HFF-Myc (cell line): ENCODE data around the gene IL1F10.

Experiments used
- DNase-seq: peaks from one replicate; pipeline ENCODE4 v3.0.0-alpha.2; 2011; ENCODE audit warnings: low read depth; ENCODE audit errors: extremely low read depth
- H3K4me3 ChIP-seq: replicated peaks from 2 replicates; pipeline ENCODE4 v1.5.1; 2011; ENCODE audit warnings: low read depth, mild to moderate bottlenecking, control low read depth, low read length
- TF ChIP-seq, protein P1 (sequence below): IDR thresholded peaks from 2 replicates; pipeline ENCODE4 v1.5.1; 2012; ENCODE audit warnings: mild to moderate bottlenecking, low read depth, low read length, control low read depth; ENCODE audit errors: missing control alignments

The IL1F10 gene, protein sequence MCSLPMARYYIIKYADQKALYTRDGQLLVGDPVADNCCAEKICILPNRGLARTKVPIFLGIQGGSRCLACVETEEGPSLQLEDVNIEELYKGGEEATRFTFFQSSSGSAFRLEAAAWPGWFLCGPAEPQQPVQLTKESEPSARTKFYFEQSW

DNA sequence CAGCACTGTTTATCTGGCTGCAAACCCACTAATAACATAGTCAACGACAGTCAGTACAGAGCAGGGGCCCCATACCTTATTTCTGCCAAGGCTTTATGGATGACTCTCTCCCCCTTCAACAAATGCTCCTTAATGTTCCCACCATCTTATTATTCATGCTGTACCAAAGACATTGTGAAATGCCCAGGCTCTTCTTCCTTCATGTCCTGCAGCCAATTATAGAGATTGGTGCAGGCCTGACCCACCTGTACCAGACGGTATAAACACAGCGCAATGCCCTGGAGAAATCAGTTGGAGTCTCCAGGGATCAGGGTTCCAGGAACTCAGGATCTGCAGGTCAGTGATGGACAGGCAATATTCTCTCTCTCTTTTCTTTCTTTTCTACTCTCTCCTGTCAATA lies at the start of gene IL1F10:
IL1F10 (plus strand) TSS at position 290 of the 400 bp plus-strand sequence. CDS start 4,769 bp downstream, outside the sequence.
- TF ChIP-seq, protein P1, sequence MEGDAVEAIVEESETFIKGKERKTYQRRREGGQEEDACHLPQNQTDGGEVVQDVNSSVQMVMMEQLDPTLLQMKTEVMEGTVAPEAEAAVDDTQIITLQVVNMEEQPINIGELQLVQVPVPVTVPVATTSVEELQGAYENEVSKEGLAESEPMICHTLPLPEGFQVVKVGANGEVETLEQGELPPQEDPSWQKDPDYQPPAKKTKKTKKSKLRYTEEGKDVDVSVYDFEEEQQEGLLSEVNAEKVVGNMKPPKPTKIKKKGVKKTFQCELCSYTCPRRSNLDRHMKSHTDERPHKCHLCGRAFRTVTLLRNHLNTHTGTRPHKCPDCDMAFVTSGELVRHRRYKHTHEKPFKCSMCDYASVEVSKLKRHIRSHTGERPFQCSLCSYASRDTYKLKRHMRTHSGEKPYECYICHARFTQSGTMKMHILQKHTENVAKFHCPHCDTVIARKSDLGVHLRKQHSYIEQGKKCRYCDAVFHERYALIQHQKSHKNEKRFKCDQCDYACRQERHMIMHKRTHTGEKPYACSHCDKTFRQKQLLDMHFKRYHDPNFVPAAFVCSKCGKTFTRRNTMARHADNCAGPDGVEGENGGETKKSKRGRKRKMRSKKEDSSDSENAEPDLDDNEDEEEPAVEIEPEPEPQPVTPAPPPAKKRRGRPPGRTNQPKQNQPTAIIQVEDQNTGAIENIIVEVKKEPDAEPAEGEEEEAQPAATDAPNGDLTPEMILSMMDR: no peak
- DNase-seq: no peak
- no peak within 1 kb of the TSS for H3K4me3 ChIP-seq

DNA sequence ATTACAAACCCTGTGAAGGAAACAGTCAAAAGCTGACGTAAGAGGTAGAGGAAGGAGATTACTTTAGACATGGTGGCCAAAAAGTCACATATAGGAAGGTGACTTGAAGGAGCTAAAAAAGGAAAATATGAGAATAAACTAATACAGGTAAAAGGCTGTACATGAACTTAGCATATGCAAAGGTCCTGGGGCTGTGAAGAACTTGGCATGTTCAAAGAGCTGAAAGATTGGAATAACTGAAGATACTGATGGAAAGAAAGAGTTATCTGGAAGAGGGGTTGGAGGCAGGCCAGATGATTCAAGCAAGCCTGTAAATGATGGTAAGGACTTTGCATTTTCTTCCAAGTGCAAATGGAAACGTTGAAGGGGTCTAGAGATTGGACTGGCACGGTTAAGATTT lies 49.3 kb upstream of the IL1F10 start:
- H3K4me3 ChIP-seq: no peak overlapping the region
- no peak for DNase-seq
- TF ChIP-seq, protein P1: no peak

DNA sequence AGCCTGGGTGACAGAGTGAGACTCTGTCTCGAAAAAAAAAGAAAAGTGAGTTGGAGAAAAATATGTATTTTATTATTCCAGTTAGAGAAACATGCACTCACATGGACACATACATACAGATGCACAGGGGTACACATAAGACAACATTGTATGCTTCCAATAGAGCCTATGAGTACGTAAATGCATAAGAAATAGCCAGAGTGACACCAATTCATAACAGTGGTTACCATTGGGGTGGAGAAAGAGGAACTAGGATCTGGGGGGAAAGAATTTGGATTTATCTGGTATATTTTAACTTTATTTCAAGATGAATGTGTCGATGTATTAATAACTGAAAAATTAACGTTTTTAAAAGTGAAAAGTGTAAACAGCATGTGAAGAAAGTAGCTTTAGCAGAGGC lies 46.5 kb upstream of the IL1F10 start:
- TF ChIP-seq, protein P1: no peak
- no peak for DNase-seq
- no peak overlapping the region for H3K4me3 ChIP-seq

DNA sequence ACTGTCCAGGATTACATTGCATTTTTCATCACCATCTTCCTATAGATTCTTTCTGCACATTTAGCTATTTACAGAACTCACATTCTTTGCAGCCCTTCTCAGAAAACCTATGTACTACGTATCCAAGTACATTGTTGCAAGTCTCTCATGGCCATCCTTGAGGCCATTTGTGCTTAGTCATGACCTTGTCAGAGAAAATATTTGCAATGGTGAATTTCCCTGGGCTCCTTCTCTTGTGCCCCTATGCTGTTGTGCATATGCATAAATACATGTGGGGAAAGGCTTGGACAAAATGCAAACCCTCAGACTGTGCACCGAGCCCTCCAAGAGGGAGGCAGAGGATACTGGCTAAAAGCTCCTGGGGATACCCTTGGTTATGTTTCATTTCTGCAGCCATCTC lies 43.0 kb upstream of the IL1F10 start:
- TF ChIP-seq, protein P1: no peak
- no peak overlapping the region for H3K4me3 ChIP-seq
- DNase-seq: no peak

DNA sequence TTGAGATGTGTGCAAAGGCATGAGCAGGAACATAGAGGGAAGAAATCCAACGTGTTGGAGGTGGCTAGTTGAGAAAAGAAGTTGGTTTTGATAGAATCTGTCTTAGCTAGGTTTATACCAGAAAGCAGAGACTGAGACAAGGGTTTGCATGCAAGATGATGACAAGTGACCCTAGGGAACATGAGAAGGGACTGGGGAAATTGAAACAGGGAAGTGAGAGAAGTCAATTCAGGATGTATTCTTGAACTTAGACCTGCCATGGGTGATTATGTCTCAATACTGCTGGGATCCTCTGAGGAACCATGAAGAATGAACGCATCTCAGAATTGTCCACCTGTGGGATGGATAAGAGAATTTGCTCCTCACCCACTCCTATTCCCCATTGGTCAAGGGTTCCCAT lies 42.0 kb upstream of the IL1F10 start:
- TF ChIP-seq, protein P1: no peak
- no peak overlapping the region for H3K4me3 ChIP-seq
- no peak for DNase-seq

DNA sequence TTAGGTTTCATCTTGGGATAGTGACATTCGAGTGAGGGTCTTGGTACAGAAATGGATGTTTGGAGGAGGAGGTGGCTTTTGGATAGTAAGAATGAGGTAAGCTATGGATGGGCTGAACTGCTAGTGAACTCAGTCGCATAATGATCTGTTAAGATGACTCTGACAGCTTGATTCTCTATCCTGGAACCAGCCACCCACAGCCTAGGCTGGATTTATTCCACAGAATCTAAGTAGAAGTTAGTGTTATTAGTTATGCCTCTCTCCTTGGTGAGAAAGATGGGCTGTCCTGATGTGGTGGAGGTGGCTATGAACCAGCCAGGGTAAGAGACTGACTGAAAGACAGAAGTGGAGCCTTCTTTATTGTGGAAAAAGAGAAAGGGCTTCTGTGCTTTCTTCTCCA lies 40.1 kb upstream of the IL1F10 start:
- no peak overlapping the region for H3K4me3 ChIP-seq
- DNase-seq: no peak
- TF ChIP-seq, protein P1: no peak

DNA sequence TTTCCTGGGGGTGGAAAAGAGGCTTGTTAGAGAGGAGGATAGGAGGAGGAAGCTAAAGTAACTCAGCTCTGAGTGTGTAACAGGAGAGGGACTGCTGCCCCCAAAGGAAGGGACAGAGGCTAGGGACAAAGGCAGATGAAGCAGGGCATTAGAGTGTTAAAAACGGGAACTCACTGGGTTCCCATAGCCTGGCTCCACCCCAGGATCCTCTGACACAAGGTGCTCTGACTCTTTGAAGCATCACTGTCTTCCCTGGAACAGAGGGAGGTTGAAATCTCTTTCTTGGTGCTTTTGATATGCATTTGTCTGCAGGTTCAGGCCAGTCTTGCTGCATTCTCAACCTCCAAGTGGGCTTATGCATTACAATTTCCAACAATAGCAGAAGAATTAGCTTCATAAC lies 39.7 kb upstream of the IL1F10 start:
- TF ChIP-seq, protein P1: no peak
- H3K4me3 ChIP-seq: no peak overlapping the region

More for the DNA sequence above, 39.7 kb upstream of the IL1F10 start:
- no peak for DNase-seq
